ENCODE results near the gene ARID3C.

Gene ARID3C

GRCh38 chr9:34576597-34577399 lies 52.1 kb downstream of the ARID3C start:
- FAIRE-seq: no peak

- no peak for FAIRE-seq
These were observed 52.8 kb downstream of the ARID3C start for GRCh38 chr9:34575862-34576596.

GRCh38 chr9:34575241-34575640 lies 53.6 kb downstream of the ARID3C start:
- no peak for FAIRE-seq

GRCh38 chr9:34574571-34574970 lies 54.3 kb downstream of the ARID3C start:
- FAIRE-seq: no peak

GRCh38 chr9:34573599-34574325 lies 55.1 kb downstream of the ARID3C start:
- no peak for FAIRE-seq

- FAIRE-seq: no peak
These were observed 56.2 kb downstream of the ARID3C start for GRCh38 chr9:34572628-34573027.

- FAIRE-seq: no peak
These were observed 56.8 kb downstream of the ARID3C start for GRCh38 chr9:34572092-34572491.

- no peak for FAIRE-seq
These were observed 57.4 kb downstream of the ARID3C start for GRCh38 chr9:34571481-34571810.
